Gastroesophageal sphincter (tissue), 2 donors: ENCODE measurements around the gene SUPT7L.

Experiments
- EP300 ChIP-seq: sonication (generic); formaldehyde crosslinking; IDR thresholded peaks from one replicate; pipeline ENCODE4 v1.6.1; 2017; ENCODE audit warnings: antibody characterized with exemption, mild to moderate bottlenecking
- POLR2A ChIP-seq, 2 donors: fragments of 450-650 bp; IDR thresholded peaks; one replicate each; pipeline ENCODE4 v1.6.1; 2017; ENCODE audit warnings: antibody characterized with exemption in 2 of 2, mild to moderate bottlenecking in 2 of 2, moderate library complexity in 1 of 2
- POLR2AphosphoS5 ChIP-seq: sonication (generic); formaldehyde crosslinking; IDR thresholded peaks from one replicate; pipeline ENCODE4 v1.6.1; 2017; ENCODE audit warnings: antibody characterized with exemption

DNA sequence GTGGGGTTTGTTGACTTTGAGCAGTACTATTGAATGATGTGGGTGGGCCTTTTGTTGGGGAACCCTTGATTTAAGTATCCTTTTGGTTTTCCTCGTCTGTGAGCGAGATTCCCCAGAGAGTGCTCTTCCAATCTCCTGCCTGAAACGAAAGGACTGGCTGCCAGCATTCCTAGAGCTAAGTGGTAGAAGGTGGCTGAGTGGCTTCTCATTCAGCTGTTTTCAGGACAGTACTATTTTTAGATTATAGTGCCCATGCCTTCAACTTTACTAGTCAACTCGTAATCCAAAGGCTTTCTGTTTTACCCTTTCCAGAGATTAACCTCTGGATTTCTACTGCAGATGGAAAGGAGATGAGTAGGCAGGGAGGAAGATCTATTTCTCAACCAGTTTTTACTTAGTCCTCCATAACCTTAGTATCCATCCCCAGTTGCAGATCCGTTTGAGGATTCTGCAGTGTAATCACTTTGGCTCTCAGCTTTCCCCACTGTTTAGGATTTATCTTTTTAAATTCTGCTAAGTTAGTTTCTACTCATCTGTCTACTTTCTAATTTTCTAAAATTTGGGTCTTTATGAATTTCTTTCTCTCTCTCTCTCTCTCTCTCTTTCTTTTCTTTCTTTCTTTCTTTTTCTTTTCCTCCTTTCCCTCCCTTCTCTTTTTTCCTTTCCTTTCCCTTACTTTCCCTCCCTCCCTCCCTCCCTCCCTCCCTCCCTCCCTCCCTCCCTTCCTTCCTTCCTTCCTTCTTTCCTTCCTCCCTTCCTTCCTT is 9.5 kb upstream of the SUPT7L start:
- TF ChIP-seq POLR2A (IDR thresholded peaks at IDR 0.05) (no peak), POLR2AphosphoS5 (no peak), EP300 (no peak)
